ENCODE measurements around the gene TCEA2. TPM values are rescaled to one million over a fixed set of nuclear protein-coding genes. Genes with fewer than 3 reads are reported as not detected.
A peak's percentile ranks its signal among the peaks of the same experiment; 100 is the strongest.

TCEA2 gene
- total and polyA plus RNA-seq, 2 of the 13 experiments (the other 11 are each of a cell fraction or from before 2014, with no cell fraction given), result 28.1 to 33.7 TPM

GRCh38 chr20:64023361-64024140 is 39.4 kb upstream of the TCEA2 start (continued):
- TF ChIP-seq, protein P1, sequence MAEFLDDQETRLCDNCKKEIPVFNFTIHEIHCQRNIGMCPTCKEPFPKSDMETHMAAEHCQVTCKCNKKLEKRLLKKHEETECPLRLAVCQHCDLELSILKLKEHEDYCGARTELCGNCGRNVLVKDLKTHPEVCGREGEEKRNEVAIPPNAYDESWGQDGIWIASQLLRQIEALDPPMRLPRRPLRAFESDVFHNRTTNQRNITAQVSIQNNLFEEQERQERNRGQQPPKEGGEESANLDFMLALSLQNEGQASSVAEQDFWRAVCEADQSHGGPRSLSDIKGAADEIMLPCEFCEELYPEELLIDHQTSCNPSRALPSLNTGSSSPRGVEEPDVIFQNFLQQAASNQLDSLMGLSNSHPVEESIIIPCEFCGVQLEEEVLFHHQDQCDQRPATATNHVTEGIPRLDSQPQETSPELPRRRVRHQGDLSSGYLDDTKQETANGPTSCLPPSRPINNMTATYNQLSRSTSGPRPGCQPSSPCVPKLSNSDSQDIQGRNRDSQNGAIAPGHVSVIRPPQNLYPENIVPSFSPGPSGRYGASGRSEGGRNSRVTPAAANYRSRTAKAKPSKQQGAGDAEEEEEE (CRISPR knock-in tag; IDR thresholded peaks at IDR 0.05; ENCODE audit: borderline replicate concordance), result no peak
- TF ChIP-seq HINFP (CRISPR knock-in tag; IDR thresholded peaks at IDR 0.05; ENCODE audit: low read depth) (no peak), JUND (CRISPR knock-in tag; IDR thresholded peaks at IDR 0.05) (no peak), HOXA3 (CRISPR knock-in tag; IDR thresholded peaks at IDR 0.05) (no peak; the same call in 1 of the 2 replicates), ZNF441 (CRISPR knock-in tag; IDR thresholded peaks at IDR 0.05; ENCODE audit: borderline replicate concordance) (no peak), ZNF839 (CRISPR knock-in tag; IDR thresholded peaks at IDR 0.05; ENCODE audit: borderline replicate concordance) (peak; percentile 38; the same call in 1 of the 2 replicates), NFKB2 (CRISPR knock-in tag; IDR thresholded peaks at IDR 0.05; ENCODE audit: borderline replicate concordance) (no peak), XBP1 (CRISPR knock-in tag; IDR thresholded peaks at IDR 0.05) (no peak), TAF1 (CRISPR knock-in tag; IDR thresholded peaks at IDR 0.05) (no peak), HDAC1 (CRISPR knock-in tag; IDR thresholded peaks at IDR 0.05) (no peak), THAP8 (CRISPR knock-in tag; IDR thresholded peaks at IDR 0.05; ENCODE audit: borderline replicate concordance) (no peak), DNMT3B (CRISPR knock-in tag; conservative IDR thresholded peaks at IDR 0.05) (no peak), ZNF598 (CRISPR knock-in tag; IDR thresholded peaks at IDR 0.05; ENCODE audit: borderline replicate concordance) (peak; percentile 54; the same call in 1 of the 2 replicates), ZC3H4 (CRISPR knock-in tag; IDR thresholded peaks at IDR 0.05; ENCODE audit: borderline replicate concordance) (peak; percentile 31; the same call in 1 of the 2 replicates), ZNF879 (CRISPR knock-in tag; IDR thresholded peaks at IDR 0.05) (no peak), NFE2 (CRISPR knock-in tag; IDR thresholded peaks at IDR 0.05) (no peak), NR2C2 (CRISPR knock-in tag; IDR thresholded peaks at IDR 0.05; ENCODE audit: borderline replicate concordance) (0 out of 2 replicates have a peak, but pooled peaks have one; percentile 47), JARID2 (CRISPR knock-in tag; IDR thresholded peaks at IDR 0.05; ENCODE audit: insufficient replicate concordance) (no peak), STAG1 (CRISPR knock-in tag; IDR thresholded peaks at IDR 0.05) (no peak), ZBTB3 (CRISPR knock-in tag; IDR thresholded peaks at IDR 0.05; ENCODE audit: borderline replicate concordance, low read depth) (no peak), ZNF652 (CRISPR knock-in tag; IDR thresholded peaks at IDR 0.05; ENCODE audit: borderline replicate concordance, low read depth) (no peak; the same call in 1 of the 2 replicates), ELF3 (CRISPR knock-in tag; IDR thresholded peaks at IDR 0.05) (no peak), KAT7 (CRISPR knock-in tag; IDR thresholded peaks at IDR 0.05; ENCODE audit: borderline replicate concordance) (peak; percentile 74; the same call in 1 of the 2 replicates)
- TF ChIP-seq, protein P2, sequence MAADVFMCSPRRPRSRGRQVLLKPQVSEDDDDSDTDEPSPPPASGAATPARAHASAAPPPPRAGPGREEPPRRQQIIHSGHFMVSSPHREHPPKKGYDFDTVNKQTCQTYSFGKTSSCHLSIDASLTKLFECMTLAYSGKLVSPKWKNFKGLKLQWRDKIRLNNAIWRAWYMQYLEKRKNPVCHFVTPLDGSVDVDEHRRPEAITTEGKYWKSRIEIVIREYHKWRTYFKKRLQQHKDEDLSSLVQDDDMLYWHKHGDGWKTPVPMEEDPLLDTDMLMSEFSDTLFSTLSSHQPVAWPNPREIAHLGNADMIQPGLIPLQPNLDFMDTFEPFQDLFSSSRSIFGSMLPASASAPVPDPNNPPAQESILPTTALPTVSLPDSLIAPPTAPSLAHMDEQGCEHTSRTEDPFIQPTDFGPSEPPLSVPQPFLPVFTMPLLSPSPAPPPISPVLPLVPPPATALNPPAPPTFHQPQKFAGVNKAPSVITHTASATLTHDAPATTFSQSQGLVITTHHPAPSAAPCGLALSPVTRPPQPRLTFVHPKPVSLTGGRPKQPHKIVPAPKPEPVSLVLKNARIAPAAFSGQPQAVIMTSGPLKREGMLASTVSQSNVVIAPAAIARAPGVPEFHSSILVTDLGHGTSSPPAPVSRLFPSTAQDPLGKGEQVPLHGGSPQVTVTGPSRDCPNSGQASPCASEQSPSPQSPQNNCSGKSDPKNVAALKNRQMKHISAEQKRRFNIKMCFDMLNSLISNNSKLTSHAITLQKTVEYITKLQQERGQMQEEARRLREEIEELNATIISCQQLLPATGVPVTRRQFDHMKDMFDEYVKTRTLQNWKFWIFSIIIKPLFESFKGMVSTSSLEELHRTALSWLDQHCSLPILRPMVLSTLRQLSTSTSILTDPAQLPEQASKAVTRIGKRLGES (CRISPR knock-in tag; IDR thresholded peaks at IDR 0.05; ENCODE audit: borderline replicate concordance), result no peak
